ENCODE data around the gene RAET1L.
"Not testable (repeated sequence)": the region's sequence is repeated elsewhere in the genome, so short reads cannot be mapped to it uniquely, and the experiment has no call there.

Gene RAET1L

DNA sequence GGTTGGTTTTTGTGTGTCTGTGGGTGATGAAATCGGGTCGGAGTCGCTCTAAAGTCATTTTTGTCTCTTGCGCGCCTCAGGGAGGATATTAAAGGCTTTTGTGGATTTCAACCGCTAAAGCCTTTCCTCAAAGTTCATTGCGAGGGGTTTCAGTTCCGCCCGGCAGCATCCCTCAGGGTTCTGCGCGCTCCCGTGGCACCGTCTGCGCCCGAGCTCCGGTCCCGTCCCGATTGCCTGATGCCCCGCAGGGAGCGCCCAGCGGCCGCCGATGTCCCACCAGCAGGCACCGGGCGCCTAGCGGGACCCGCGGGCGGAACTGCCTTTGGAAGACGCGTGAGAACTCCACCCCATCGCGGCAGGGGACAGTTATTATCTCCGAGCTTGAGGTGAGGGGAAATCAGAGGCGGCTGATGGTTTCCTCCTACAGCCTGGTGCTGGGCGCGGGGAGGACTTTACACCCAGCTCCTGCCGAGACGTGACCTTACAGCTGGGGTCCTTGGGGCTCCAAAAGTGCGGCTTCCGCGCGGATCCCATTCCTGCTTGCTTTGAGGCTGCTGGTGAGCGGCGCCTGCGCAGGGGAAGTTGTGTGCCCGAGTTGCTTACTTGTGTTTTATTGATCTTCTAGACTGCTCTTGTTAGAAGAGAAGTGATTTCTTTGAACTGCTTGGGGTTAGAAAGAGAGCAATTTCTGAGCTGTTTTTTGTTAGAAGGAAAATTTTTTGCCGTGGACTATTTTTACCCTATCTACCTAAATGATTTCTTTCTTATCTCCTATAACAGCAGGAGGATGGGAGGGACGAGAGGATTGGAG lies 34.5 kb downstream of the RAET1L start:
- DNase-seq (ENCODE audit: low spot score): no peak

DNA sequence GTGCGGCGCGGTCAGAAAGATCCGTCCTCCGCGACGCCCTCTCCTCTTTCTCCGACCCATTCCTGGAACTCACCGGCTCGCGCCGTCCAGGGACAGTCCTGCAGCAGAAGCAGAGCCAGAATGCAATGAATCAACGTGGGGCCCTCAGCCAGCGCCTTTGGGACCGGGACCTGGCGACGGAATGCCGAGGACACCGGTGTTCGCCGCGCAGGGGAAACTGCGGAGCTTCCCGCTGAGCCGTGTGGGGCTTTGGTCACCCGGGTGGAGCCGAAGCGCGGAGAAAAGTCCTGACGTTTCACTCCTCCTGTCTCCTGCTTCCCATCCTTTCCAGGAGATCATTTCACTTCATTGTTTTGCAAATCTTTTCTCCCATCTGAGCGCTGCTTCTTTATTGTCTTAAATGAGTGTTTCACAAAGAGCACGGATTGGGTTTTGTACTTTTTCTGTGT lies 35.1 kb downstream of the RAET1L start:
- DNase-seq (ENCODE audit: low spot score): no peak

DNA sequence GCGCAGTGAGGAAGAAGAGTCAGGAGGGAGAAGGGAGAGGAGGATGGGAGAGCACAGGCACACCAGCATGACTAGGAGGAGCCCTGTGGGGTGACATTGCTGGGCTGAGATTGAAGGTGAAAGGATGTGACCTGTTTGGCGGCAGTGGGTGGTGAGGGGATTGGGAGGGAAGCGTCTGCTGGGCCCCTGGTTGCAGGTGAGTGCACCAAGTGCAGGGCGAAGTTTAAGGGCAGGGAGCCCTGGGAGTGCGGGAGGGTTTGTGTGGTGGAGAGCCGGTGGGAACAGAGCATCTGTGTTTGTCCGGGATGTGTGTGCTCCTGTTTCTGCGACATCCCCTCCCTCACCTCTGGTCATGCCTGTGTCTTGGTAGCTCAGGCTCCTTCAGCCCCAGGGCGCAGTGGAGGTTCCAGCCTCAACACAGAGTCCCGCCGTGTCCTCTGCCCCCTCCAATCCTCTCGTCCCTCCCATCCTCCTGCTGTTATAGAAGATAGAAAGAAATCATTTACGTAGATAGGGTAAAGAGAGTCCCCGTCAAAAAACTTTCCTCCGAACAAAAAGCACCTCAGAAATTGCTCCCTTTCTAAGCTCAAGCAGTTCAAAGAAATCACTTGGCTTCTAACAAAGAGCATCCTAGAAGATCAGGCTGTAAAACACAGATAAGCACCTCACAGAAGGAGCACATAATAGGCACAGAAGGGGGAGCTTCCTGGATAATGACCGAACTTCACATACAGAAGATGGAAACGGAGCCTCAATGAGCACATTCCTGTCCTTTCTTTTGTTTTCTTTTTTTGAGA lies 36.6 kb downstream of the RAET1L start:
- DNase-seq (ENCODE audit: low spot score): no peak

DNA sequence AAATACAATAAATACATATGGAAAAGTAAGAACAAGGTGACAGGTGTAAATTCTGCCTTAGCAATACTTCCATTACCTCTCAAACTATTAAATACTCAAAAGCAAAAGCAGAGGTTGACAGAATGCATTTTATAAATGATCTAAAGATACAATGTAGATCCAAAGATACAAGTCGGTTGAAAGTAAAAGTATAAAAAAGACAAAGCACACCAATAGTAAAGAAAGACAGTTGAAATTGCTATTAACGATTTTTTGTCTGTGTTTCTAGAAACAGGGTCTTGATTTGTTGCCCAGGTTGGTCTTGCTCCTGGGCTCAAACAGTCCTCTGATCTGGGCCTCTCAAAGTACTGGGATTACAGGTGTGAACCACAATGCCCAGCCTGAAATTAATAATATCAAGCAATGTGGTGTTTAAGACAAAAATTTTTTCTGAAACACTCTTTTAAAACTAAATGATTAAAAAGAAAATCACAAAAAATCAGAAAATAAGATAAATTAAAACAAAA lies 37.7 kb downstream of the RAET1L start:
- no peak for DNase-seq (ENCODE audit: low spot score)

DNA sequence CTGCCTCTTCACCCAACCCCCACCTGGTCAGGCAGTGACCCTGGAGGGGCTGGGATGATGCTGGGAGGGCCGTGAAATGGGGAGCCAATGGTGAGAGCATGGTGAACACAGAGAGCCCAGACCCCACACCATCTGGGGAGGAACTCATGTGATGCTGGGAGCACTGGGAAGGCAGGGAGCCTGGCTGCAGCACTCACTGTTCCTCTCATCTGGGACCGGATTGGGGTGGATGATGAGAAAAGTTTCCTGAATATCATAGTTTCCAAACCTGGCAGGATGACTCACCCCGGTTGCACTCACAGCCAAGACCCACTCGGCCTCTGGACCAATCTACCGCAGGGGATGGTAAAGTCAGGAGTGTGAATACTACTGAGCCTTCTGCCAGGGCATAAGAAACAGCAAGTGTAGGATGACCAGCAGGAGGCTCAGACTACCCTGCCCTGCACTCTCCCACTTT lies 39.8 kb downstream of the RAET1L start:
- no peak for DNase-seq (ENCODE audit: low spot score)

DNA sequence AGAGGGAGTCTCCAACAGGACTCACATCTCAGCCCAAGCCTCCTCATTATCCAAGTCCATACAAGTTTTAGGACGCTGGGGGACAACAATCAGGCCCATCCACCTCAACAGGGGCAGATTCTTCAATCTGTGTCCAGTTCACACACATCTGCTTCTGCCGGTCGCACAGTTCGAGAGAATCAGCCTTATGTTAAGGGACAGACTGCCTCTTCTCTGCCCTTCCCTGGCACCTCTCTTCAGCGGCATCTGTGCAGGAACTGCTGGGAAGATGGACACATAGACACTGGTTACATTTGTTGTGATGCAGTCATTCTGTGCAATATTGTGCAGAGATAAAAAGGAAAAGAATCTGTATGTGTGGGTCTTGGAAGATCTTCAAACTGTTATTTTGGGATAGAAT lies 40.6 kb downstream of the RAET1L start:
- no peak for DNase-seq (ENCODE audit: low spot score)

DNA sequence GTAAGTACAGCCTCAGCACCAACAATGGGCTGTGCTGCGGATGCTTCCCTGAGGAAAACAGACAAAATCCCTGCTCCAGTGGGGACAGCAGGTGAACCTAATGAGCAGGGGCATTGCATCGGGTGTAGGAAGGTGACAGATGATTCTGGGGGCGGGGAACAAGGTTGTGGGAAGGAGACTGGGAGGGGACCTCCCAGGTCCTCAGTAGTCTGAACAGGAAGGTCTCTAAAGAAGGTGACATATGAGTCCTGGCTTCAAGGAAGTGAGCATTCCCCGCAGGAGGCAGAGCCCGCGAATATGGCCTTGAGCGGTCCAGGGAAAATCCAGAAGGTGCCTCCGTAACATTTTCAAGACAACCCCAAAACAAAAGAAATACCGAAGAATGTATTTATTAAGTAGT lies 42.2 kb downstream of the RAET1L start:
- DNase-seq (ENCODE audit: low spot score): no peak

DNA sequence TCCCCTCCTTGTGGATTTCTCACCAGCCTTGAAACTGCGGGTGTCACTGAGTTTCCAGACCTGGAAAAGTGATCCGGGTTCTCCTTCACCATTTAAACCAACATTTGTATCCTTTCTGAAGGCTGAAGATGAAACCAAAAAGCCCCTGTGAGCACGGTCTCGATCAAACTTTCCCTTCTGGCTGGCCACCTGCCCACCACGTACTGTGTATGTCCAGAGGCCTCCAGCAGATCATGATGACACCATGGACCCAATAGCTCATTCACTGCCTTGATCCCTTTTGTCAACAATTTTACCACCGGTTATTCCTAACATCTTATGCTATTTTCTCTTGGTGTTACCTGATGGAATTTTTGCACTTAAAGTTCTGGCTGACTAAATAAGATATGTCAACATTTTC lies 46.0 kb downstream of the RAET1L start:
- DNase-seq (ENCODE audit: low spot score): no peak

DNA sequence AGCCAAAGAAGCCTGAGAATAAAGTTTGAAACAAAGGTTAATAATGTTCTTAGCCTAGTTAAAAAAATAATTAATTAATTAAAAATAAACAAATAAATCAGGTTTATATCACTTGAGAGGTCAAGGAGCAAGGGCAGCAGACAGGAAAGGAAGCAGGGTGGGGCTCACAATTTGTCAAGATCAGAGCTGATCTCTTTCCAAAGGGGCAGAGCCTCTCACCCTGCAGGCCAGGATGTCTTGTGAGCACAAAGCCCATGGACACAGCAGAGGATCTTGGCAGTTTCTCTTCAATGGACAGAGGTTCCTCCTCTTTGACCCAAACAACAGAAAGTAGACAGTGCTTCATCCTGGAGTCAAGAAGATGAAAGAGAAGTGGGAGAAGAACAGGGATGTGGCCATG lies 46.7 kb downstream of the RAET1L start:
- DNase-seq (ENCODE audit: low spot score): no peak

DNA sequence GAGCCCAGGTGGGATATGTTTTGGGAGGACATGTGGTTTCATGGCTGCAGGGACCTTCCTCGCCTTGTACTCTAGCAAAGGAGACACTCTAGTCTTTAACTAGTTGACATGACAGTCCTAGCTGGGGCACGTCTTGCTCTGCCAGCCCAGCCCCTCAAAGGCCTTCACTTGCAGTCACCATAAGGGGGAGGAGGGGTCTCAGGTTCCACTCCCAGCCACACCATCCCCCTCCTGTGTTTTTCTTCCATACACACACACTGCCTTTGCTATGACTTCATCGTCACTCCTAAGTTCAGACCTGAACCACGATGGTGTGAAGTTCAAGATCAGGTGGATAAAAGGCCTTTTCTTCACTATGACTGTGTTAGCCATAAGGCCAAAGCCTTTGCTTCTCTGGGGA lies 48.1 kb downstream of the RAET1L start:
- DNase-seq (ENCODE audit: low spot score): no peak

DNA sequence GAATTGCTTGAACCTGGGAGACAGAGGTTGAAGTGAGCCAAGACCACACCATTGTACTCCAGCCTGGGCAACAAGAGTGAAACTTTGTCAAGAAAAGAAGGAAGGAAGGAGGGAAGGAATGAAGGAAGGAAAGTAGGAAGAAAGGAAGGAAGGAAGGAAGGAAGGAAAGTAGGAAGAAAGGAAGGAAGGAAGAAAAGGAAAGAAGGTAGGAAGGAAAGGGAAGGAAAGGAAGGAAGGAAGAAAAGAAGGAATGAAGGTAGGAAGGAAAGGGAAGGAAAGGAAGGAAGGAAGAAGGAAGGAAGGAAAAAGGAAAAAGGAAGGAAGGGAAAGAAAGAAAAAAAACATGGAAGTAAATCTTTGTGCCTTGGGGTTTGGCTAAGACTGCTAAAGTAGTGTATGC lies 49.9 kb downstream of the RAET1L start:
- no peak for DNase-seq (ENCODE audit: low spot score)

DNA sequence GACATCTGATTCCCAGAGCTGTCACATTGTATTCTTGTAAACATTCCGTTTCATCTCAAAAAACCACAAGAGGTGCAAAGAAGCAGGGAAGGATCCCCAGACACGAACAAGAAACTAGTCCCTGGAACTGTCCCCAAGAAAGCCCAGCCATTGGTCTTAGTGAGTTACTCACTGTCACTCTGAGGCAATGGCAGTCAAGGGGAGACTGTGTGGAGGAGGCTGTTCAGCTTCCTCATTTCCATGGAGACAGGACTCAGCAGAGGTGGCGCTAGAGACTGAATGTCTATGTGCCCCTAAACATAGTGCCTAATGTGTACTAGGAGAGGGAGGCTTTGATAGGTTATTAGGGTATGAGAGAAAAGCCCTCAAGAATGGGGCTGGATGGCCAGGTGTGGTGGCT lies 50.5 kb downstream of the RAET1L start:
- no peak for DNase-seq (ENCODE audit: low spot score)

DNA sequence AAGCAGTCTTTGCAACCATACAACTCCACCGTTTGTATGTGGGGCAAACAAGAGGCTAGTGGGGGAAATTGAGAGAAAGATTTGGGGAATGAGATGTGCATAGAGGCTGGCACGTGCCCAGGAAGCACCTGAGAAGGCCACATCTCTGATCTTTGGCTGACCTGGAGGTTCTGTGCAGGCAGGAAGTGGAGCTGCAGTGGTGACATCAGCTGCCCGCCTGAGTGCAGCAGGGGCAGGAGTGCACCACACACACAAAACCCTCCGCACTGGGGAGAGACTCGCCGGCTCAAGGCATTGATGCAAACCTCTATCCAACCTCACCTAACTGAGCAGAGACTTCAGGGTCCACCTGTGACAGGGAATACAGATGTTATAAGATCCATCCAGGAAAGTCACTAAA lies 50.9 kb downstream of the RAET1L start:
- DNase-seq (ENCODE audit: low spot score): not testable (repeated sequence)

DNA sequence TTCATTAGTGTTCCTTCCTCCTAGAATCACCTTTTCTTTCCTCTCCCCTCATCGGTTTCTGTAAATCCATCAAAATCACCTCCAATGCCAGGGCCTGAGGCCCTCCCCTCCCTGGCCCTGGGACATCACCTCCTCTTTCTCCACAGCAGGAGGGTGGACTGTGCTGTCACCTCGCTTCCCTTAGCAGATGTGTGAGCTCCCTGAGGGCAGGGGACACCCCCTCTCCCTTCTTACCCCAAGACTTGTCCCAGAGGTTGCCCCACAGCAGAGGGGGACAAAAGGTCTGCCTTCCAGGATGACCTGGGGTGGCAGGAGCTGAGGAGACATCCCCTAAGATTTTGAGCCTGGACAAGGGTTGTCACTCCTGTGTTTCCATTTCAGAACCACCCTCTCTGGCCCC lies 55.7 kb downstream of the RAET1L start:
- no peak for DNase-seq (ENCODE audit: low spot score)

DNA sequence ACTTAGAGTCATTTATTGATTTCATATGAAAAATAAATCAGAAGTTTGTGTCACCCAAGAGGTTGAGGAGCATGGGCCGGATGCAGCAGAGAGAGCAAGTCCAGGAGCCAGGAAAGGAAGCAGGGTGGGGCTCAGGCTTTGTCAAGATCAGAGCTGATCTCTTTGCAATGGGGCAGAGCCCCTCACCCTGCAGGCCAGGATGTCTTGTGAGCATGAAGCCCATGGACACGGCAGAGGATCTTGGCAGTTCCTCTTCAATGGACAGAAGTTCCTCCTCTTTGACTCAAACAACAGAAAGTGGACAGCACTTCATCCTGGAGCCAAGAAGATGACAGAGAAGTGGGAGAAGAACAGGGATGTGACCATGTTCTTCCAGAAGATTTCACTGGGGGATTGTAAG lies 56.4 kb downstream of the RAET1L start:
- DNase-seq (ENCODE audit: low spot score): not testable (repeated sequence)
